Rectal smooth muscle tissue (tissue), 1 donor: Measurements from ENCODE around the gene THADA.
"Not testable (repeated sequence)": the region's sequence is repeated elsewhere in the genome, so short reads cannot be mapped to it uniquely, and the experiment has no call there.

Experiments used
- H3K27ac ChIP-seq: one replicate; pipeline ENCODE4 v1.7.0; 2013; ENCODE audit warnings: low read depth, low read length, inconsistent platforms
- H3K27me3 ChIP-seq: one replicate; pipeline ENCODE4 v1.7.0; 2013; ENCODE audit warnings: low read length; ENCODE audit not compliant: control insufficient read depth, insufficient read depth
- H3K36me3 ChIP-seq: one replicate; pipeline ENCODE4 v1.7.0; 2013; ENCODE audit warnings: low read length; ENCODE audit not compliant: control insufficient read depth, insufficient read depth
- H3K4me1 ChIP-seq: one replicate; pipeline ENCODE4 v1.7.0; 2013; ENCODE audit warnings: low read length; ENCODE audit not compliant: control insufficient read depth, insufficient read depth
- H3K4me3 ChIP-seq: one replicate; pipeline ENCODE4 v1.7.0; 2013; ENCODE audit warnings: low read length
- H3K9ac ChIP-seq: one replicate; pipeline ENCODE4 v1.7.0; 2013; ENCODE audit warnings: low read length

THADA gene

DNA sequence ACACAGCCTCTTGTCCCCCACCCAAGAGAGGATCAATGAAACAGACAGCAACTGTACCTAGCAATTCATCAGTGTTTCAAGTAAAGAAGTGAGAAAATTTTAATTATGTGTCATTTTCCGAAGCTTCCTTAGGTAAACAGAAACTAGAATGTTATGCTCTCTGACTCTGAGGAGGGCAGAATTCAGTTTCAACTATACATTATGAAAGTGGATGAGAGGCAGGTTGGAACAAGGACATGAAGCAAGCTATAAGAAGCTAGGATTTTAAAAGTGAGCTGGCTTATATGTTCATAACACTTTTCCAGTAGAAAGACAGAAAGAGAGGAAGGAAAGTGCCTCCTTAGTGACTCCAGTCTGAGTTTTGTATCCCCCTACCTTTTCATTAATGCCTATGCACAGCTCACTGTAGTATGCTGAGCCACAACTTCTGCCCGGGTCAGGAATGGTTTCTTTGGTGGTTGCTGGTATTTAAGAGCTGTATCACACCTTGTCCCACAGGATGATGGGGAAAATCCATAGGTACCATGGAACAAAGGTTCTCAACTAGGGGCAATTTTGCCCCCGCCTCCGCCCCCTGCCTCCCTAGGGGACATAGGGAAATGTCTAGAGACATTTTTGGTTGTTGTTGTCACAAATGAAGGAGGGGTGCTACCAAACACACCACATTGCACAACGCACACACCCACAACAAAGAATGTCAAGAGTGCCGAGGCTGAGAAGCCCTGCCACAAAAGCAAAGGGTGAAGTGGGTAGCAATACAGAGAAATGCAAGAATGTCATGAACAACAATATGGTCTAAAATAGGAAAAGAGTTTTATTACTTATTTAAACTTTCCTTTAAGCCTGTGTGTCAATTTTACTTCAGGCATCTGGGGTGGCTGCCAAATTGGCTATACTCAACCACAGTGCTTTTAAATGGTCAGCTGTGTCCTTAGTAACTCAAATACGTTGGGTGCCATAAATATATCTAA, 208.5 kb downstream of the THADA start:
- Histone ChIP-seq H3K27me3 (no peaks in the 10 kb centered on the region), H3K36me3 (no peaks in the 10 kb centered on the region), H3K9ac (no peak overlapping the region), H3K4me1 (peaks cover 25% of the 10 kb centered on the region), H3K4me3 (no peak overlapping the region), H3K27ac (peak overlapping the region; percentile 14)

DNA sequence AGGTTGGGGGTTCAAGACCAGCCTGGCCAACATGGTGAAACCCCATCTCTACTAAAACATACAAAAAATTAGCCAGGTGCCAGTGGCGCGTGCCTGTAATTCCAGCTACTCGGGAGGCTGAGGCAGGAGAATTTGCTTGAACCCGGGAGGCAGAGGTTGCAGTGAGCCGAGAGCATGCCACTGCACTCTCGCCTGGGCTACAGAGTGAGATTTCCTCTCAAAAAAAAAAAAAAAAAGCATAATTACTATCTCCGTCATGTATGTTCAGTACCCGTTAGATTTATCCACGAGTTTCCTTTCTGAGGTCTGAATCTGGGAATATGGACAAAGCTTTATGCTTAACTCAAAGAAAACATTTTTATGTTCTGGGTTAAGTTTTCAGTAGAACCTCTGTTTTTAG, 209.2 kb downstream of the THADA start:
- H3K9ac ChIP-seq, H3K27ac ChIP-seq, H3K27me3 ChIP-seq, H3K36me3 ChIP-seq, H3K4me3 ChIP-seq: not testable (repeated sequence)
- peaks cover 23% of the 10 kb centered on the region for H3K4me1 ChIP-seq

DNA sequence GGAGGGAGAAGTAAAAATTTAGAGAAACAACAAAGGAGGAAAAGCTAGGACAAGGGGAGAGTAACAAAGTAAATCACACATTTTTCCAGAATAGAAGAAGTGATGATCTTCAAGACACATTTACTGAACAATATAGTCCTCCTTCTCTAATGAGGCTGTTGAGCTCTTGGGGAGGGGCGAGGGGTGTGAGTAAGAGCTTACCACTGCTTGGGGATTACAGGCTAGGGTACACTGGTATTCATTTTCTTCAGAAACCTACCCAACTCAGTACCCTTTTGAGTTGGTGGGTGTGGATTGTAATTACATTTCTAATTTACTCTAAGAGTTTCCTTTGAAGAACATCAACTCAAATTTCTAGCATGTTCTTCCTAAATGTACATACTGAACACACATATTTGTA, 211.7 kb downstream of the THADA start:
- Histone ChIP-seq H3K27me3 (no peaks in the 10 kb centered on the region), H3K9ac (no peak overlapping the region), H3K36me3 (no peaks in the 10 kb centered on the region), H3K4me3 (no peak overlapping the region), H3K4me1 (peaks cover 12% of the 10 kb centered on the region), H3K27ac (no peak overlapping the region)

DNA sequence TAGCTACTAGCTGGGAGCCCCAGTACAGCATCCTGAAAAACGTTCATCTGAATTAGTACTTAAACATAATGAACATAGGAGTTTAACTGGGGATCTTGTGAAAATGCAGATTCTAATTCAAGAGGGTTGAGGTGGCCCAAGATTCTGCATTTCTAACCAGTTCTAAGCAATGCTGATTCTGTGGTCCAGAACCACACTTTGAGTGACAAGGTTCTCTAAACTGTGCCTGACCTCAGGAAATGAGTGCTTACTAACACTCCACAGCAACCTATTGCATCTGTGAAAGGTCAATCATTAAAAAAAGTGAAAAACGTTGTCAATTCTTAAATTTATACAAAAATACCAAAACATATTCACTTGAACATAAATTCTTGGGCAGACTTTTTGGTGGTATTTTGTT, 212.3 kb downstream of the THADA start:
- peaks cover 12% of the 10 kb centered on the region for H3K4me1 ChIP-seq
- H3K27ac ChIP-seq = no peak overlapping the region
- H3K27me3 ChIP-seq = no peaks in the 10 kb centered on the region
- no peak overlapping the region for H3K4me3 ChIP-seq
- H3K9ac ChIP-seq = no peak overlapping the region
- H3K36me3 ChIP-seq = no peaks in the 10 kb centered on the region

DNA sequence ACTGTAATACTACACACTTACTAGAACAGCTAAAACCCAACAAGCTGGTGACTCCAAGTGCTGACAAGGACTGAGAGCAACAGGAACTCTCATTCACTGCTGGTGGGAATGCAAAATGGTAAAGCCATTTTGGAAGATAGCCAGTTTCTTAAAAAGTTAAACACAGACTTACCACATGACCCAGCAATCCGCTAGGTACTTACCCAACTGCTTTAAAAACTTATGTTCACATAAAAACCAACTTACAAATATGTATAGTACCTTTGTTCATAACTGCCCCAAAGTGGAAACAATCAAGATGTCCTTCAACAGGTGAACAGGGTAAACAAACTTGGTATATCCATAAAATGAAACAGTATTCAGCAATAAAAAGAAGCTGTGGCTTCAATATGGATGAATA, 216.3 kb downstream of the THADA start:
- Histone ChIP-seq H3K27ac (no peak overlapping the region), H3K9ac (no peak overlapping the region), H3K4me3 (no peak overlapping the region), H3K36me3 (no peaks in the 10 kb centered on the region), H3K4me1 (peaks cover 15% of the 10 kb centered on the region), H3K27me3 (no peaks in the 10 kb centered on the region)

DNA sequence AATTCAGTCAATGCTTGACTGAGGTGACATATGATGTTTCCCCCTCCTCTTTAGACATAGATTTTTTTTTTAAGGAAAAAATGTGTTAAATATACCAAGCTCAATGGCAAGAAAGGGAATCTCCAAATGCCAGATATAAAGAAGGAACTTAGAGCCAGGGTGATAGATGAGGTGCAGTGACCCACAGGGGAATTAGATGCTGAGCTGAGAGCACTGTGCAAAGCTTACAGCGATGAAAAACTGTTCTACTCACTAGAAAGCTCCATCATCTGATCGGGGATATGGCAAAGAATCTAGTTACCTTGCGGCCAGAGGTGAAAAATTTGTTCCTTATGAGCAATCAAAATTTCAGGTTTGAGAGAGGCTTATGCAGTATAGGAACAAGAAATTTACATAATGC, 218.5 kb downstream of the THADA start:
- Histone ChIP-seq H3K4me3 (no peak overlapping the region), H3K4me1 (peaks cover 16% of the 10 kb centered on the region), H3K36me3 (no peaks in the 10 kb centered on the region), H3K9ac (no peak overlapping the region), H3K27ac (no peak overlapping the region), H3K27me3 (no peaks in the 10 kb centered on the region)

DNA sequence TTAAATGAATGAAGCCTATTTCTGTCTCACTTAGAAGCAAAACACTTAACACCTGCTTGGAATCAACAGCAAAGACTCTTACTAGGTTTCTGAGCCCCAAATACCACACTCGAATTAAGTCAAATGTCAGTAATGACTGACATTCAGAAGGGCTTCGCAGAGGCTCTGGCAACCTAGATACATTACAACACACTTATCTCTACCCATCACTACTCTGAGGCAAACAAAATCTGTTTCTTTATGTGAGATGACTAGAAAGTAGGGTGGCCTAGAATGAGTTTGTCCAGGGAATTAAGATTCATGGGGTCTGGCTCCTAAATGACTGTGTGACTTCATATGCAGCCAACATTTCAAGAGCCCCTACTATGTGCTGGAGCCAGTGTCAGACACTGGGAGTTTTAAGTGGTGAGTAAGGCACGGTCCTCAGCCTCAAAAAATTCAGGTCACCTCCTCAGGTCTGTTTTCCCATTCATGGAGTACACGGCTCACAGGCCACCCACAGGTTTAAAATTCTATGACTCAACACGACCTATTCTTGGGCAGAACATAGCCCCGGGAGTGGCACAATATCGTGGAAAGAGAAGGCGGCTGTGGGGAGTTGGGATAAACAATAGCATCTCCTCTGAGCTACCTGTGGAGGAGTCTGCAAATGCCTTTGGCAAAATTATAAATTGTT, 219.2 kb downstream of the THADA start:
- peaks cover 22% of the 10 kb centered on the region for H3K4me1 ChIP-seq

DNA sequence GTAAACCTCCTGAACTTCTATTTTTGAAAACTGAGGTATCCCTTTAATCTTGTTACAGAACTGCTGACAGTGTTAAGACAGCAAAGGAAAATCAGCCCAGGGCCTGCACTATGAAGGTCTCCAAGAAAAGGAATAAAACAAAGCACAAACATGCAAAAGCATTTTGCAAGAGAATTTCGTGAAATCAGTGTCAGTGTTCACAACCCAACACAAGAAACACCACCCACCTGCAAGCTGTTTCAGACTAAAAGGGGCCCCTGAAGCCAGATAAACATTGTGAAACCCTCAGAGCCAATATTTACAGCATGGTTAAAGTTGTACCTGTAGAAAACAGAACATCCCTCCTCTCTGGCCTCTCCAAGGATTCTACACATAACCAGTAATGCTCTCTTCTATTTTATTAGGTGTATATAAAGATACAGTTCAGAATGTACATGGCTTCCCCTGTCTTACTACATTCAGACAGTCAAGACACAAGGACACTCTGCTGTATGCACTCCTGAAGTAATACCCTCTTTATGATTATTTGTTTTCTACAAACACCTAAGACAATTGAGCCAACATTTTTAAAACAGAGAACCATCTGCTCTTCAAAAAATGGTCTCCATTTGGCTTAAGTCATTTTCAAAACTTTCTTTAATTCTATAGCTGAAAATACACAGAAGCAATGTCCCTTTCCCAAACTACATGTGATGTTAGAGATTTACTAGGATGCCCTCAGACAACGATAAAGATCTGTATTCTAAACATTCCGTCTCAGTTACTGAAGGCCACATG, 219.9 kb downstream of the THADA start:
- H3K27me3 ChIP-seq = no peaks in the 10 kb centered on the region
- peaks cover 28% of the 10 kb centered on the region for H3K4me1 ChIP-seq
- no peak overlapping the region for H3K4me3 ChIP-seq
- H3K36me3 ChIP-seq = no peaks in the 10 kb centered on the region
- H3K9ac ChIP-seq = no peak overlapping the region
- H3K27ac ChIP-seq = peak overlapping the region; percentile 42

More for the DNA sequence above, 219.2 kb downstream of the THADA start:
- H3K36me3 ChIP-seq = no peaks in the 10 kb centered on the region
- no peak overlapping the region for H3K9ac ChIP-seq
- H3K27me3 ChIP-seq = no peaks in the 10 kb centered on the region
- H3K4me3 ChIP-seq = no peak overlapping the region
- H3K27ac ChIP-seq = peak overlapping the region; percentile 42

DNA sequence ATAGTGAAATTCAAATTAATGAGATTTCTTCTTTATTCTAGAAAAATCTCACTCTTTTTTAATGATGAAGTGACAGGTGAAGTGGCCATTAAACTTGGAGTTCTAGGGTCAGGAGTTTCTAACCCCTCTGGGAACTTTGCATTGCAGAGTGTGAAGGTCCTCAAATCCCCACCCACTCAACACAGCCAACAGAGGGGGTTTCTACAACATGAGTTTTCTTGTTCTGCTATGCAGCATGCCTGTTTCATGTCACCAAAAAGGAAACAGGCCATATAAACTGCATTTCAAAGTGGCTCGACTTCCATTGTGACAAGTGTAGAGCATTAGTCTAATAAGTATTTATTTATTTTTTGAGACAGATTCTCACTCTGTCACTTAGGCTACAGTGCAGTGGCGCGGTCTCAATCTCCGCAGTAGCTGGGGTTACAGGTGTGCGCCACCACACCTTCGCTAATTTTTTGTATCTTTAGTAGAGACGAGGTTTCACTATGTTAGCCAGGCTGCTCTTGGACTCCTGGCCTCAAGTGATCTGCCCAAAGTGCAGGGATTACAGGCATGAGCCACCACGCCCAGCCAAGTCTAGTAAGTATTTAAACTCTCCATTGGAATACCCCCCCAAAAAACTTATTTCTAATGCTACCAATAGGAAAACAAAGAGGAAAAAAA, 223.3 kb downstream of the THADA start:
- H3K36me3 ChIP-seq = no peaks in the 10 kb centered on the region
- peaks cover 31% of the 10 kb centered on the region for H3K4me1 ChIP-seq
- H3K9ac ChIP-seq = no peak overlapping the region
- no peaks in the 10 kb centered on the region for H3K27me3 ChIP-seq
- H3K27ac ChIP-seq = no peak overlapping the region
- no peak overlapping the region for H3K4me3 ChIP-seq

DNA sequence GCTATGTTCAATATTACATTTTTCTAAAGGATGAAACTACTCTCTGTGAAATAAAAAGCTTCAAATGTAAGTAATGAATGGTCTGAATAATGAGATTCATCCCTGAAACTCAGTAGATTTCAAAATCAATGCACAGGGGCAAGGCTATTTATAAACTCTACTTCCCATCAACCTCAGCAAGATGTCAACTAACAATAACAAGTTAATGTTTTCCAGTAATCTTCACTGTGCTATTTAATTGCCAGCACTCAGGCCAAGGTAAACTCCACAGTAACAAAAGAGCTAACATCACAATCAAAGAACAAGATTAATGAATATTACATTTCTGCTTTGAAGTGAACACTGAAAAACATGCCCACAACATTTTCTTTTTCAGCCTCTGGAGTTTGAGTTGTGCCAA, 225.1 kb downstream of the THADA start:
- Histone ChIP-seq H3K27ac (no peak overlapping the region), H3K4me3 (no peak overlapping the region), H3K27me3 (no peaks in the 10 kb centered on the region), H3K36me3 (no peaks in the 10 kb centered on the region), H3K4me1 (peaks cover 23% of the 10 kb centered on the region), H3K9ac (no peak overlapping the region)

DNA sequence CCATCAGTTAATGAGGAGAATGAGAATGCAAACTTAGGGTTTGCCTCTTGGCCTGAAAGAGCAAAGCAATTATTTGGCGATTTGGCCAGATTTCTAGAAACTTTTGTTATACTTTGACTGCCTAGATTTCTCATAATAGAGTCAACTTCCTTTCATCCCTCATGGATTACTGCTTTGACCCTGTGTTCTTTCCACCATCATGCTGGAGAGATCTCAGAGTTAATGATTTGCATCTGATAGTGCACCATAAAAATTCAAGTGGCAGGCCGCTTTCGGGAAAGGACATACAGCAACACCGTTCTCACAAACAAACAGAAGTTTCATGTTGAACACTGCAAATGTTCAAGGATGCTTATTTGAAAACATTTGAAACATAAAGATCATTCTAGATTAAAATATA, 225.7 kb downstream of the THADA start:
- H3K27ac ChIP-seq = peak overlapping the region; percentile 11
- peaks cover 17% of the 10 kb centered on the region for H3K4me1 ChIP-seq
- H3K36me3 ChIP-seq = no peaks in the 10 kb centered on the region
- no peak overlapping the region for H3K9ac ChIP-seq
- no peak overlapping the region for H3K4me3 ChIP-seq
- H3K27me3 ChIP-seq = no peaks in the 10 kb centered on the region
